DMS 273 treated with DMSO at 0.1 percent for 48 hours (cell line): Measurements from ENCODE around the gene FMN2.
A peak's percentile ranks its signal among the peaks of the same experiment; 100 is the strongest.

Experiments used
- DNase-seq: peaks from one replicate; lab custom pipeline; 2025; lab: John Stamatoyannopoulos, UW

The FMN2 gene

DNA sequence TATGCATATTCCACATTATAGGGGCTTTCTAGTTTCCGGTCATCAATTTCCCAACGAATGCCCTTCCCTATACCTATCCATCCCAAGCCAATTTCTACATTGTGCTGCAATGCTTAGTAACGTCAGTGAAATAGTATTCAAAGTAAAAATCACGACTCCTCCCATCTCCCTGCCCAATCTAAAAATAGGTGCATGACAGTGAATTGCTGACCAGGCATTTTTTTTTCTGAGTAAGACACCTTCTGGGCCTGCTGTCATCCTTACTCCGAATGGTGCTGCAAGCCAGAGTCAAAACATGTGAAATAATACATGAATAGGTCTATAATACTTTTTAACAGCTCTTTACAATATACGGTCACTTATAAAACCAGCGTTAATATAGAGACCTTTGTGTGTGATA is 400.1 kb downstream of the FMN2 start:
- no peak for DNase-seq

DNA sequence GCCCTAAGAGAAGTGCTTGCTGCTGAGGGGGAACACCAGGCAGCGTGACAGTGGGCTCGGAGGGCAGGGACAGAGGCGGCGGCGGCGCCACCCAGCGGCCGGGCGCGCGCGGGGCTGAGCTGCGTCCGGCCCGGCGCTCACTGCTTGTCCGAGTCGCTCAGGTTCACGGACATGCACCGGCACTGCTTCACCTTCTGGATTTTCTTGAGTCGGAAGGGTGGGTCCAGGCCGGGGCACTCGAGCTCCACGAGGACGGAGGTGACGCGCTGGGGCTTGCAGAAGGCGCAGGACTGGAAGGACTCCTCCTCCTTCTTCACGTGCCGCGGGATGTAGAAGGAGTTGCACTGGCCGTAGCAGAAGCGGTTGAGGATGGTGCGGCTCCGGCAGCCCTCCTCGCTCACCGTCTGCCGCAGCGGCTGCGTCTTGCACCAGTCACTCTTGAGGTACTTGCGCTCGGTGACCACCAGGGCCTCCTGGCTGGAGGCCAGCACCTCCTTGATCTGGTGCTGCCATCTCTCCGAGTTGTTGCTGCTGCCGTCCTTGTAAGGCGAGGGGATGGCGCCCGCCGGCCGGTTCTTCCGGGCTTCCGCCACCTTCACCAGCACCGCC is 401.3 kb downstream of the FMN2 start:
- DNase-seq: peak; percentile 24

DNA sequence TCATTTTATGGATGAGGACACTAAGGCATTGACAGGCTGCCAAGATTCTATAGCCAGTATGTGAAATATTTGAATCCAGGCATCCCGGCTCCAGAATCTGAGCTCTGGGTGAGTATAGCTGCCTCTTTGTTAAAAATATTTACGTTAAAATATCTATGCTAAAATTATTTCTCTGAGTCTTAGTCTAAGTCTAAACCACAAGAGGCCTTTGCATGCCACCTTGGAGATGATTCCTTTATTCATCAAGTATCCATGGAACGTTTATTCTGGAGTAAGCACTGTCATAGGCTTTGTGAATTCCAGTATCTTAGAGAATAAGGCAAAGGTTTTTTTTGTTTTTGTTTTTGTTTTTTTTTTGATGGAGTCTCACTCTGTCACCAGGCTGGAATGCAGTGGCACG is 403.9 kb downstream of the FMN2 start:
- DNase-seq: no peak

- DNase-seq: no peak
These were observed 404.7 kb downstream of the FMN2 start for GRCh38 chr1:240496356-240496755.

DNA sequence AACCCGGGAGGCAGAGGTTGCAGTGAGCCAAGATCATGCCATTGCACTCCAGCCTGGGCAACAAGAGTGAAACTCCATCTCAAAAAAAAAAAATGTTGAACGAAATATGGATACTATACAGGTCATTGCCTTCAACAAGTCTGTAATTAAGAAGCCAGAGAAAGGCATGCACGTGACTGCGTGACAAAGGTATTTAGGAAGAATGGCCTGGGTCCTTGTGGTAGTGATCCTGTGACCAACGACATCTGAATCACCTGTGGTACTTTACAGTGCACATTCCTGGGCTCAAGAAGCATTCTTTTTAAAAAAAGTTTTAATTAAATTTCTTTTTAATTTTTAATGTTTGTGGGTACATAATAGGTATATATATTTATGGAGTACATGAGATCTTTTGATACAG is 405.3 kb downstream of the FMN2 start:
- DNase-seq: no peak

DNA sequence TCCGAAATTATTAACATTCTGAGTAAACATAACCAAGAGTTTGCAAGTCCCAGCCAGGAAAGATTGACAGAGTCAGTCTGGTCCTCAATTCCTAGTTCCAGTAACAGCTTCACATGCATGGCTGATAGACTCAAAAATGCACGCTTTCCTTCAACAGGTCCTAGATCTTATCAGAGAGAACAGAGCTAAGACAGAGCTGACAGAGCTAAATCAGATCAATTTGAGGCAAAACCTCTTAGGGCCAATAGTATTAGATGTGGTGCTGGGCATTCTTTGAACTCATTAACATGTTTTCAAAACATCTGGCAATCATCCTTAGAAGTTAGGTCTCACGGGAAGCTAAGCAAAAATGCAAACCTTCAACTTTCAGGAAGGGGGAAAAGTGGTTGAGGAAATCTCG is 406.2 kb downstream of the FMN2 start:
- DNase-seq: no peak

DNA sequence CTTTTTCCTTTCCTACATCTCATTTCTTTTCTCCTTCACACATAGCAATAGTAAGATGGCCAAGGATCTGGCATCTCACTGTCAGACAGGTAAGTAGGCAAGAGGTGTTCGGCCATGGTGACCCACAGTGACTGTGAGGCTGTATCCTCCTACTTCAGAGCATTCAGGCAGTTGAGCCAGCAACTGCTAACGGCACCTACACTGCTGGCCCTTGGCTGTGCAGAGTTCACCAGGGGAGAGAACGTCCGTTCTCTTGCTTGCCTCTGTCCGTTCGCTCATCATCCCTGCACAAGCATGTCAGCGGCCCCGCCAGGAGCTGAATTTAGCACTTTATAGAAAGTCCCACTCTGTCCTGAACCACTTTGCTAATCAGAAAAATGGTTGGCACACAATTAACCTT is 406.7 kb downstream of the FMN2 start:
- no peak for DNase-seq

GRCh38 chr1:240499012-240499411 is 407.3 kb downstream of the FMN2 start:
- DNase-seq: no peak

DNA sequence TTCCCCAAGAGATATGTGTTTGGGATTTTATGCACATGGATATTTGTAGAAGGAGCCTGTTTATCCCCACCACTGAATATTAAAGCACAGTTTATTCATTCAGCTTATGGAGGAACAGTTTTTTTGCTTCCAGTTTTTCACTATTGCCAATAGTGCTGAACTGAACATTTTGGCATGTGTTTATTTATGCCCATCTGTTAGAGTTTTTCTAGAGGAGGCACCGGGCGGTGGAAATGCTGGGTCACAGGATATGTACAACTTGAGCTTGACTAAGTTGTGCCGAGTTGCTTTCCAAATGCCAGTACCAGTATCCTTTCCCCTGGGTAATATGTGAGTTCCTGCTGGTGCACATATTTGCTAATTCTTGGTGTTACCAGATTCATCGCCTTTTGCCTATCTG is 409.0 kb downstream of the FMN2 start:
- no peak for DNase-seq

GRCh38 chr1:240501115-240501514 is 409.4 kb downstream of the FMN2 start:
- DNase-seq: no peak

DNA sequence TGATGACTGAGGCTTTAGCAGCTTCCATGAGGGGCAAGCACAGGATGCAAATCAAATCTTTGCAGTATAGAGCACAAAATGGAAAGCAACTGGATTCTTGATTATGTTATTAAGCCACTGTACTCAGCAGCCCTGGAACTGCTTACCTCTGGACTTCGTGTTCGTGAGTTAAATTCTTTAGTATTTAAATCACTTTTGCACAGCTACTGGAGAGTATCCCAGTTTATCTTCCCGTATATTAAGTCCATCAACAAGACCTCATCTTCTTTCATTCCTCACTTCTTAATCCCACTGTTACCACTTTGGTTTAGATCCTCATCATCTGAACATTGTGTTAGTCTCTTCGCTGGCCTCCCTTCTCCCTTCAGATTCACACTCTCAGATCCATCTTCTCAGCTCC is 411.4 kb downstream of the FMN2 start:
- no peak for DNase-seq

GRCh38 chr1:240503558-240503957 is 411.9 kb downstream of the FMN2 start:
- DNase-seq: no peak

DNA sequence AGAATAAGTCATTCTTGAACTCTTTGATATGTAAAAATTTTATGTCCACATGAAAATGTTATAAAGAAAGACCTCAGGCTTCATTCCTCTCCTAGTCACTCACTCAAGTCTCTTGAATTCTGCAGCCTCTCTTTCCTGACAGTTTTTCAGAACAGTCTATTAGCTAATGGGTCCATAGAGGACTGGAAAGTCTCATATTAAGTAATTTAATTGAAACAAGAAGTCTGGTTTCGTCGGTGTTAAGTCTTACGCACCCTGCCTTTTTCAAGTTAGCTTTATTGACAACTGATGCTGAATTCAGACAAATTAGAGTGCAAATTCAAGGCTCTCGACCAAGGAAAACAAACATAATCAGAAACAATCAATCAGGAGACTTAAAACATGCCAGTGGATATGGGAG is 414.5 kb downstream of the FMN2 start:
- no peak for DNase-seq

DNA sequence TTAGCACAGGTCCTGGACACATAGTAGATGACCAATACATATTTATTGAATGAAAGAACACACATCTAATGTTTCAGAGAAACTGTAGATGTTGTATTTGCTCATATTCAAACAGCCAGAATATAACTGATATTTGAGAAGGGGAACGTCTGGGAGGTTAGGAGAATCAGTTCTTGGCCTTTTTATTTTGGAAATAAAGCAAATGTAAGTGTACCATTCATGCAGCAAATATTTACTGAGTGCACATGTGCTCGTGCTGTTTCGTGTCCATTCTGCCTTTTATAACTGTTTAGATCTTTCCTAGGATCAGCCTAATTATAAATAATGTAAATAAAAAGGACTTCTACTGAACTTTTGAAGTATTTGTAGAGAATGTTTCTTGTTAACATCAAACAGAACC is 416.5 kb downstream of the FMN2 start:
- no peak for DNase-seq

- no peak for DNase-seq
These were observed 417.3 kb downstream of the FMN2 start for GRCh38 chr1:240508950-240509349.

- DNase-seq: no peak
These were observed 420.1 kb downstream of the FMN2 start for GRCh38 chr1:240511789-240512188.

DNA sequence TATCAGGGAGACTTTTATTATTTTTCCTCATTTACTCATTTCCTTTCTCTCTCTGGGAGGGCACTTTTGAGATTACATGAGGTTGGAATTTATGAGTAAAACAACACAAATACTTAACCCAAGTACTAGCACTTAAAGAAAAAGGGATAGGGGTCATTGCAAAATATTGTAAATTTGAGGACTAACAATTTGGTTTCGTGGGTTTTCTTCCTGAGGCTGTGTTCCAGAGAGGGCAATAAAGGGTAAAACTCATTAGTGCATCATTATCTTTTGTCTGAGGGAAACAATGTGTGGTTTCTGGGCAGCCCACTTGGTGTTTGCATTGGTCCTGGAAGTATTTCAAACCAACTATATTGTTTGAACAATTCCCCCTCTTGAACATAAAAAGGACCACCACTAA is 423.8 kb downstream of the FMN2 start:
- no peak for DNase-seq

GRCh38 chr1:240516069-240516468 is 424.4 kb downstream of the FMN2 start:
- no peak for DNase-seq

- no peak for DNase-seq
These were observed 426.2 kb downstream of the FMN2 start for GRCh38 chr1:240517891-240518290.

GRCh38 chr1:240522122-240522822 is 430.6 kb downstream of the FMN2 start:
- DNase-seq: no peak

GRCh38 chr1:240524356-240525069 is 432.8 kb downstream of the FMN2 start:
- no peak for DNase-seq
